LNCaP clone FGC (cell line): Measurements from ENCODE around the gene ATP13A5.

Experiments
- DNase-seq: peaks from one replicate; pipeline ENCODE4 v3.0.0-alpha.2; 2011; ENCODE audit warnings: low read depth
- H3K4me3 ChIP-seq: 2 replicates; pipeline ENCODE4 v1.5.1; 2011; ENCODE audit warnings: mild to moderate bottlenecking, low read depth, low read length, control low read depth
- TF ChIP-seq, protein P1 (sequence below): IDR thresholded peaks from 2 replicates; pipeline ENCODE4 v1.5.1; 2012; ENCODE audit warnings: mild to moderate bottlenecking; ENCODE audit not compliant: control insufficient read depth, insufficient read depth; ENCODE audit errors: extremely low read depth

ATP13A5 gene

DNA sequence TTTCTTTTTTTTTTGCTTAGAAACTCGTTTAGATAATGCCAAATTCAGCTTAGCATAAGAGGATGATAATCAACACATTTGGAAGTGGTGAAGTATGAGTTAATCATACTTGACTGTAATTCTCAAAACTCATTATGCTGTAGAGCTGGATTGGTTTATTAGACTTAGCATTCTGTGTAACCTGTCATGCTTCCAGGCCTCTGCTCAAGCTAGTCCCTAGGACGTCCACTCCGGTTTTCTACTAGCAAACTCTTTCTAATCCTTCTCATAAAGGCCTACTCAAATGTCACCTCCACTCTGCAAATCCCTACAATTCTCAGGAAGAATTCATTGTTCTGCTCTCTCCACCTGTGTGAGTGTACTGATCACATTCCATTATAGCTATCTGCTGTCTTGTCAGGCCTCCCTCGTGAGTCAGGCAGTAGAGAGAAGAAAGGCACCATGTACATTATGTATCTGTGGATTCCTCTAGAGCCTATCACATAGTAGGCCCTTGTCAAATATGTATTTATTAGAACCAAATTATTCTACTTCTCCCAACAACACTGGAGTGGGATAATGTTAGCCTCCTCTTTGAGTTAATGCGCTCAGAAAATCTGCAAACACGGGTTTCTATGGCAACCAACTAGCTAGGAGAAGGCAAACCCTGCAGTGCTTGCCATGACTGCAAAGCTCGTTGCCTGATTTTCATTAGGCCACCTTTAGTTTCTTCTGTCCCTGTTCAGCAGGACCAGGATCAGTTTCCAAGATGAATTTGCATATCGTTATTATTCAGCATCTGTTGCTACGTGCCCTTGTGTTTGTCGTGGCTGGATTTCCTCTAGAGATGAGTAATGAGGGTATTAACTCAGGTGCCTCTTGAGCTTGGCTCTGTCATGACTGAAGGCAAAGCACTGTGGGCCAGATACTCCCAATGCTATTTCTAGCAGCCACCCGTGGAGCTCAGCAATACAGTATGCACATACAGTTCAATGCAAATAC lies 30.7 kb downstream of the ATP13A5 start:
- DNase-seq = no peak
- no peak overlapping the region for H3K4me3 ChIP-seq
- TF ChIP-seq, protein P1, sequence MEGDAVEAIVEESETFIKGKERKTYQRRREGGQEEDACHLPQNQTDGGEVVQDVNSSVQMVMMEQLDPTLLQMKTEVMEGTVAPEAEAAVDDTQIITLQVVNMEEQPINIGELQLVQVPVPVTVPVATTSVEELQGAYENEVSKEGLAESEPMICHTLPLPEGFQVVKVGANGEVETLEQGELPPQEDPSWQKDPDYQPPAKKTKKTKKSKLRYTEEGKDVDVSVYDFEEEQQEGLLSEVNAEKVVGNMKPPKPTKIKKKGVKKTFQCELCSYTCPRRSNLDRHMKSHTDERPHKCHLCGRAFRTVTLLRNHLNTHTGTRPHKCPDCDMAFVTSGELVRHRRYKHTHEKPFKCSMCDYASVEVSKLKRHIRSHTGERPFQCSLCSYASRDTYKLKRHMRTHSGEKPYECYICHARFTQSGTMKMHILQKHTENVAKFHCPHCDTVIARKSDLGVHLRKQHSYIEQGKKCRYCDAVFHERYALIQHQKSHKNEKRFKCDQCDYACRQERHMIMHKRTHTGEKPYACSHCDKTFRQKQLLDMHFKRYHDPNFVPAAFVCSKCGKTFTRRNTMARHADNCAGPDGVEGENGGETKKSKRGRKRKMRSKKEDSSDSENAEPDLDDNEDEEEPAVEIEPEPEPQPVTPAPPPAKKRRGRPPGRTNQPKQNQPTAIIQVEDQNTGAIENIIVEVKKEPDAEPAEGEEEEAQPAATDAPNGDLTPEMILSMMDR = no peak

GRCh38 chr3:193346259-193346658 lies 32.3 kb downstream of the ATP13A5 start:
- H3K4me3 ChIP-seq = no peak overlapping the region
- TF ChIP-seq, protein P1 = no peak
- no peak for DNase-seq

GRCh38 chr3:193345431-193345830 lies 33.1 kb downstream of the ATP13A5 start:
- no peak for DNase-seq
- TF ChIP-seq, protein P1 = no peak
- H3K4me3 ChIP-seq = no peak overlapping the region

DNA sequence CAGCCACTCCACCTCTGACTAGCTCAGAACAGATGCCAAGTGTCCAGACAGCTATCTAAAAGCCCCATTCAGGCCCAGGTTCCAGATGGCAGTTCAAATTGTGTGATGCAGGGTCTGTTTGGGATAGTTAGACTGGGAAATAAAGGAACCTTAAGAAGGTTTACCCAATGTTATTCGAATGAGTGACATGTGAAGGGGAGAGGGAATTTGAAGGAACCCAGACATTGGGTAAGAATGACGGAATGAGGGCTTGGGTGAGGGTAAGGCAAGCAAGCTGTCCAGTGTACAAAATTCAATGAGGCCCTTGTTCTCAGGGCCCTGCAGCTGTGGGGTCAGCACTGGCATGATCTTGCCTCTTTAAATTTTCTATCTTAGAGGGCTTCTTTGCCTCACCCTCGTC lies 34.1 kb downstream of the ATP13A5 start:
- H3K4me3 ChIP-seq = no peak overlapping the region
- TF ChIP-seq, protein P1 = no peak
- no peak for DNase-seq

DNA sequence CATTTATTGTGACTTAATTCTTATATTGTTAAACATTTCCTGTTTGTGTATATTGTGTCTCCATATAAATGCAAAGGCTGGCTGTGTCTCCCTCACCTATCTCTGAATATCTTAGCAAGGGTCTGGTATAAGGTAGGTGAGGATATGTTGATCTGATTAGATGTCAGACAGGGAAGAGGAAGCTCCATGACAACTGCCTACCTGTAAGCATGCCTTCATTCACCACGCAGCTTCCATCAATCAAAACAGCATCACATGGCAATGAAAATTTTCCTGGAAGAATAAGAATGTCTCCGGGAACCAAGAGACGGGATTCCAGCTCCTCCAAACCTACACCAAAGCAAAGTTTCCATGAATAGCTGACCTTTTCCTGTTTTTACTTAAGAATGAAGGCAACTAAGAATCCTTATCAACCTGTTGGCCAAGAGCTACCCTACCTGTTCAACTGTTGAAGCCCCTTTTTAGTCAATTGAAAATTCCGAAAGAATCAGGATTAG lies 34.8 kb downstream of the ATP13A5 start:
- DNase-seq = no peak
- no peak overlapping the region for H3K4me3 ChIP-seq
- TF ChIP-seq, protein P1 = no peak

- no peak overlapping the region for H3K4me3 ChIP-seq
- TF ChIP-seq, protein P1 = no peak
- no peak for DNase-seq
Observed at GRCh38 chr3:193342551-193342950, 36.0 kb downstream of the ATP13A5 start.
